Peyer's patch (tissue), 4 donors: Measurements from ENCODE around the gene GNG3.

Experiments
- CTCF ChIP-seq, 6 experiments: fragments of 450-650 bp in 4 of 6; fragments of 200-600 bp in 2 of 6; sonication (generic) in 1 of 6; IDR thresholded peaks; one replicate each; pipeline ENCODE4 v1.5.1; 2017 to 2019; ENCODE audit warnings: antibody characterized with exemption in 6 of 6, mild to moderate bottlenecking in 3 of 6, moderate library complexity in 1 of 6
- POLR2A ChIP-seq, 2 donors: fragments of 450-650 bp; IDR thresholded peaks; one replicate each; pipeline ENCODE4 v1.5.1; 2017; ENCODE audit warnings: antibody characterized with exemption in 2 of 2, mild to moderate bottlenecking in 2 of 2, moderate library complexity in 2 of 2

- TF ChIP-seq CTCF (IDR thresholded peaks at IDR 0.05): no peak
- TF ChIP-seq POLR2A (IDR thresholded peaks at IDR 0.05): peak in 1 of 2 donors; percentile 44
Measured at GRCh38 chr11:62725646-62726045, 18.2 kb downstream of the GNG3 start.
